OCI-LY1 (cell line): ENCODE measurements around the gene MEAF6.
A peak's percentile ranks its signal among the peaks of the same experiment; 100 is the strongest.
"Not testable (repeated sequence)": the region's sequence is repeated elsewhere in the genome, so short reads cannot be mapped to it uniquely, and the experiment has no call there.

Experiments
- H2AFZ ChIP-seq: fragments of 200-600 bp; sonication (generic), shearing (Covaris generic); 2 replicates; pipeline ENCODE4 v1.6.0; 2014; ENCODE audit warnings: antibody characterized with exemption, mild to moderate bottlenecking, low read length
- H3F3A ChIP-seq: fragments of 200-600 bp; sonication (generic), shearing (Covaris generic); 2 replicates; pipeline ENCODE4 v1.6.0; 2014; ENCODE audit warnings: mild to moderate bottlenecking, antibody characterized with exemption, low read length, moderate library complexity; ENCODE audit not compliant: insufficient read depth
- H3K27ac ChIP-seq: fragments of 200-600 bp; sonication (generic); 2 replicates; pipeline ENCODE4 v1.5.1; 2014; ENCODE audit warnings: low read length, mixed run types, mild to moderate bottlenecking, low read depth; ENCODE audit not compliant: poor library complexity, severe bottlenecking
- H3K27me3 ChIP-seq: fragments of 200-600 bp; sonication (generic); 2 replicates; pipeline ENCODE4 v1.6.0; 2014; ENCODE audit warnings: antibody characterized with exemption, mild to moderate bottlenecking, low read length, moderate library complexity; ENCODE audit not compliant: insufficient read depth
- H3K36me3 ChIP-seq: fragments of 200-600 bp; sonication (generic); 2 replicates; pipeline ENCODE4 v1.6.1; 2014; ENCODE audit warnings: mild to moderate bottlenecking, antibody characterized with exemption, low read length, moderate library complexity, mixed read lengths; ENCODE audit not compliant: insufficient read depth
- H3K4me1 ChIP-seq: fragments of 200-600 bp; sonication (generic); 2 replicates; pipeline ENCODE4 v1.5.1; 2014; ENCODE audit warnings: mild to moderate bottlenecking, low read length, moderate library complexity; ENCODE audit not compliant: insufficient read depth, severe bottlenecking
- H3K4me2 ChIP-seq: fragments of 200-600 bp; sonication (generic), shearing (Covaris generic); 2 replicates; pipeline ENCODE4 v1.6.1; 2014; ENCODE audit warnings: low read length
- H3K4me3 ChIP-seq: fragments of 200-600 bp; sonication (generic); 2 replicates; pipeline ENCODE4 v1.5.1; 2014; ENCODE audit warnings: low read length, low read depth, mild to moderate bottlenecking, mixed read lengths; ENCODE audit not compliant: poor library complexity, severe bottlenecking
- H3K79me2 ChIP-seq: fragments of 200-600 bp; shearing (Covaris generic); 2 replicates; pipeline ENCODE4 v1.6.1; 2016; ENCODE audit warnings: mixed run types, low read length, mixed read lengths; ENCODE audit not compliant: insufficient read depth
- H3K9ac ChIP-seq: fragments of 200-600 bp; sonication (generic), shearing (Covaris generic); 2 replicates; pipeline ENCODE4 v1.6.1; 2014; ENCODE audit warnings: mild to moderate bottlenecking, low read length, mixed read lengths
- H3K9me2 ChIP-seq: fragments of 200-600 bp; sonication (generic), shearing (Covaris generic); 2 replicates; pipeline ENCODE4 v1.6.1; 2014; ENCODE audit warnings: low read depth, mild to moderate bottlenecking, low read length, mixed read lengths
- H3K9me3 ChIP-seq: fragments of 200-600 bp; shearing (Covaris generic); 2 replicates; pipeline ENCODE4 v1.6.1; 2014; ENCODE audit warnings: low read length, mixed read lengths
- H4K20me1 ChIP-seq: fragments of 200-600 bp; sonication (generic), shearing (Covaris generic); 2 replicates; pipeline ENCODE4 v1.6.0; 2016; ENCODE audit warnings: mild to moderate bottlenecking, low read length; ENCODE audit not compliant: insufficient read depth
- EZH2 ChIP-seq: fragments of 200-600 bp; sonication (generic), shearing (Covaris generic); IDR thresholded peaks from 2 replicates; pipeline ENCODE4 v1.8.0; 2017; ENCODE audit warnings: borderline replicate concordance, mixed run types, mild to moderate bottlenecking, antibody characterized with exemption, low read length, moderate library complexity, mixed read lengths
- TF ChIP-seq, protein P1 (sequence below): fragments of 200-600 bp; sonication (generic), shearing (Covaris generic); IDR thresholded peaks from 2 replicates; pipeline ENCODE4 v1.5.1; 2017; ENCODE audit warnings: mild to moderate bottlenecking, antibody characterized with exemption, low read length, moderate library complexity, mixed read lengths

MEAF6 gene

DNA sequence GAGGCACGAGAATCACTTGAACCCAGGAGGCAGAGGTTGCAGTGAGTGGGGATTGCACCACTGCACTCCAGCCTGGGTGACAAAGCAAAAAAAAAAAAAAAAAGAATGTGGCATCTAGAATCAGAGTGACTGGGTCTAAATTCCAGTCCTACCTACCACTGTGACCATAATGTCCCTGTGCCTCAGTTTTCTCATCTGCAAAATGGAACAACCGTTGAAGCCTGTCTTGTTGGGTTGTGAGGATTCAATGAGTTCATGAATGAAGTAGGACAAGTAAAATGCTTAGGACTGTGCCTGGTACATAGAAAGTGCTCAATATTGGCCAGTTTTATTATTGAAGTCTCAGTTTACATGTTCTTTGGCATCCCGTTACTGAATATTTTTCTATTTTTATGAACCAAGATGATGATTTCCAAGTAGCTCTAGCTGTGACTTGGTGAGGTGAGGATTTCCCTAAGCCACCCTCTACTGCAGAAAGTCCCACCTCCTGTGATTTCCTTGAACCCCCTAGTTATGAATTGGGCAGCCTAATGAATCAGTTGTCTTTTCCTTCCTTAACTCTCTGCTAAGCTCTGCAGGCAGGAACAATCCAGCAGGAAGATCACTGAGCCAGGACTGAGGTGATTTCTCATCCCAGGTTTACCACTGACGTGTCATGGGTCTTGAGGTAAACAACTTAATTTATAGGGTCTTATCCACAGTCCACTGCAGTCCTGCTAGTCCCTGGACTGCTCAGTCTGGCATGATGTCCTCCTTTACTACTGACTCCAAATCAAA, 18.9 kb upstream of the MEAF6 start:
- Histone ChIP-seq H3K9me3 (no peaks in the 10 kb centered on the region), H3K27me3 (no peaks in the 10 kb centered on the region), H3K4me2 (no peak overlapping the region), H4K20me1 (no peaks in the 10 kb centered on the region), H3K4me3 (no peak overlapping the region), H2AFZ (no peak overlapping the region), H3K27ac (no peak overlapping the region), H3K36me3 (peaks cover 31% of the 10 kb centered on the region), H3K4me1 (no peaks in the 10 kb centered on the region), H3K9me2 (no peaks in the 10 kb centered on the region), H3K79me2 (no peaks in the 10 kb centered on the region), H3F3A (no peaks in the 10 kb centered on the region), H3K9ac (no peak overlapping the region)
- no peak for TF ChIP-seq EZH2
- TF ChIP-seq, protein P1, sequence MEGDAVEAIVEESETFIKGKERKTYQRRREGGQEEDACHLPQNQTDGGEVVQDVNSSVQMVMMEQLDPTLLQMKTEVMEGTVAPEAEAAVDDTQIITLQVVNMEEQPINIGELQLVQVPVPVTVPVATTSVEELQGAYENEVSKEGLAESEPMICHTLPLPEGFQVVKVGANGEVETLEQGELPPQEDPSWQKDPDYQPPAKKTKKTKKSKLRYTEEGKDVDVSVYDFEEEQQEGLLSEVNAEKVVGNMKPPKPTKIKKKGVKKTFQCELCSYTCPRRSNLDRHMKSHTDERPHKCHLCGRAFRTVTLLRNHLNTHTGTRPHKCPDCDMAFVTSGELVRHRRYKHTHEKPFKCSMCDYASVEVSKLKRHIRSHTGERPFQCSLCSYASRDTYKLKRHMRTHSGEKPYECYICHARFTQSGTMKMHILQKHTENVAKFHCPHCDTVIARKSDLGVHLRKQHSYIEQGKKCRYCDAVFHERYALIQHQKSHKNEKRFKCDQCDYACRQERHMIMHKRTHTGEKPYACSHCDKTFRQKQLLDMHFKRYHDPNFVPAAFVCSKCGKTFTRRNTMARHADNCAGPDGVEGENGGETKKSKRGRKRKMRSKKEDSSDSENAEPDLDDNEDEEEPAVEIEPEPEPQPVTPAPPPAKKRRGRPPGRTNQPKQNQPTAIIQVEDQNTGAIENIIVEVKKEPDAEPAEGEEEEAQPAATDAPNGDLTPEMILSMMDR: no peak

DNA sequence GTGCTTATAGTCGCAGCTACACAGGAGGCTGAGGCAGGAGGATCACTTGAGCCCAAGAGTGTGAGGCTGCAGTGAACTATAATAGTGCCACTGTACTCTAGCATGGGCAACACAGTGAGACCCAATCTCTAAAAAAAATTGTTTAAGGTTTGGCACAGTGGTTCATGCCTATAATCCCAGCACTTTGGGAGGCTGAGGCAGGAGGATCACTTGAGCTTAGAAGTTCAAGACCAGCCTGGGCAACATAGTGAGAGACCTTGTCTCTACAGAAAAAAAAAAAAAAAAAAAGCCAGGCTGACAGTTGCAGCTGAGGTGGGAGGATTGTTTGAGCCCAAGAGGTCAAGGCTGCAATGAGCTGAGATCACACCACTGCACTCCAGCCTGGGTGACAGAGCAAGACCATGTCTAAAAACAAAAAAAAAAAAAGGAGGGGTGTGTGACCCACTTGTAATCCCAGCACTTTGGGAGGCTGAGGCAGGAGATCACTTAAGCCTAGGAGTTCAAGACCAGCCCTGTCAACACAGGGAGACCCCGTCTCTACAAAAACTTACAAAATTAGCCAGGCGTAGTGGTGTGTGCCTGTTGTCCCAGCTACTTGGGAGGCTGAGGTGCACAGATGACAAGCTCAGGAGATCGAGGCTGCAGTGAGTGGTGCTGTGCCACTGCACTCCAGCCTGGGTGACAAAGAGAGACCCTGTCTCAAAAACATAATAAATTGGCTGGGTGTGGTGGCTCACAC, 18.0 kb upstream of the MEAF6 start:
- not testable (repeated sequence) for H3K79me2 ChIP-seq, H3K9me2 ChIP-seq, H3K4me1 ChIP-seq, H3K9ac ChIP-seq, H3K27ac ChIP-seq, H3F3A ChIP-seq, H3K4me3 ChIP-seq, H3K9me3 ChIP-seq, H3K27me3 ChIP-seq, H3K4me2 ChIP-seq, H2AFZ ChIP-seq, H4K20me1 ChIP-seq
- peaks cover 24% of the 10 kb centered on the region; the same call in 1 of the 2 replicates for H3K36me3 ChIP-seq

DNA sequence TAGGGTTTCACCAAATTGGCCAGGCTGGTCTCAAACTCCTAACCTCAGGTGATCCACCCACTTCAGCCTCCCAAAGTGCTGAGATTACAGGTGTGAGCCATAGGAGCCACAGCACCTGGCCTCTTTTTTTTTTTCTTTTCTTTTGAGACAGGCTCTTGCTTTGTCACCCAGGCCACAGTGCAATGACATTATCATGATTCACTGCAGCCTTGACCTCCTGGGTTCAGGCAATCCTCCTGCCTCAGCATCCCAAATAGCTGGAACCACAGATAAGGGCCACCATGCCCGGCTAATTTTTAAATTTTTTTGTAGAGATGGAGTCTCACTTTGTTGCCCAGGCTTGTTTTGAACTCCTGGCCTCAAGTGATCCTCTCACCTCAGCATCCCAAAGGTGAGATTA, 15.3 kb upstream of the MEAF6 start:
- H3K4me1 ChIP-seq, H3K9ac ChIP-seq, H3K79me2 ChIP-seq, H2AFZ ChIP-seq, H3K27ac ChIP-seq, H3K4me2 ChIP-seq, H3F3A ChIP-seq, H3K9me3 ChIP-seq, H3K4me3 ChIP-seq, H3K27me3 ChIP-seq, H3K36me3 ChIP-seq, H3K9me2 ChIP-seq, H4K20me1 ChIP-seq: not testable (repeated sequence)

DNA sequence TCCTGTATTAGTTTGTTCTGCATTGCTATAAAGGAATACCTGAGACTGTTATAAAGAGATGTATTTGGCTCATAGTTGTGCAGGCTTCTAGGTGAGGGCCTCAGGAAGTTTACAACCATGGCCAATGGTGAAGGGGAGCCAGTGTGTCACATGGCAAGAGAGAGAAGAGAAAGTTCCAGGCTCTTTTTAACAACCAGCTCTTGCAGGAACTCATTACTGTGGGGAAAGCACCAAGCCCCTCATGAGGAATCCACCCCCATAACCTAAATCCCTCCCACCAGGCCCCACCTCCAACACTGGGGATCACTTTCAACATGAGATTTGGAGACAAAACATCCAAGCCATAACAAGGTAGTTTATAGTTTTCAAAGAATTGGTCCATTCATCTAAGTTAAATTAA, 5.0 kb upstream of the MEAF6 start:
- no peak for TF ChIP-seq EZH2
- TF ChIP-seq, protein P1: no peak
- Histone ChIP-seq H3K27ac (no peak overlapping the region), H3K4me3 (peak overlapping the region; percentile 24), H3K4me2 (peak overlapping the region; percentile 14), H3K36me3 (no peaks in the 10 kb centered on the region), H3F3A (no peaks in the 10 kb centered on the region), H3K9me2 (no peaks in the 10 kb centered on the region), H3K9me3 (peaks cover 3% of the 10 kb centered on the region; the same call in 1 of the 2 replicates), H3K79me2 (no peaks in the 10 kb centered on the region), H2AFZ (no peak overlapping the region), H3K4me1 (peaks cover 15% of the 10 kb centered on the region), H4K20me1 (no peaks in the 10 kb centered on the region), H3K27me3 (no peaks in the 10 kb centered on the region), H3K9ac (no peak overlapping the region; the same call in 1 of the 2 replicates)

DNA sequence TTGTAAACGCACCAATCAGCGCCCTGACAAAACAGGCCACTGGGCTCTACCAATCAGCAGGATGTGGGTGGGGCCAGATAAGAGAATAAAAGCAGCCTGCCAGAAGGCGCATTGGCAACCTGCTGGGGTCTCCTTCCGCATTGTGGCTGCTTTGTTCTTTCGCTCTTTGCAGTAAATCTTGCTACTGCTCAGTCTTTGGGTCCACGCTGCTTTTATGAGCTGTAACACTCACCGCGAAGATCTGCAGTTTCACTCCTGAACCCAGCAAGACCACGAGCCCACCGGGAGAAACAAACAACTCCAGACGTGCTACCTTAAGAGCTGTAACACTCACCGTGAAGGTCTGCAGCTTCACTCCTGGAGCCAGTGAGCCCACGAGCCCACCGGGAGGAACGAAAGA, 4.4 kb upstream of the MEAF6 start:
- H3F3A ChIP-seq, H3K9me3 ChIP-seq, H3K79me2 ChIP-seq, H3K36me3 ChIP-seq, H4K20me1 ChIP-seq, H3K27me3 ChIP-seq, H2AFZ ChIP-seq, H3K9me2 ChIP-seq: not testable (repeated sequence)
- H3K4me3 ChIP-seq: peak overlapping the region; percentile 24
- H3K9ac ChIP-seq: peak overlapping the region; percentile 49; the same call in 1 of the 2 replicates
- H3K27ac ChIP-seq: peak overlapping the region; percentile 59
- H3K4me2 ChIP-seq: peak overlapping the region; percentile 14
- H3K4me1 ChIP-seq: peaks cover 15% of the 10 kb centered on the region

DNA sequence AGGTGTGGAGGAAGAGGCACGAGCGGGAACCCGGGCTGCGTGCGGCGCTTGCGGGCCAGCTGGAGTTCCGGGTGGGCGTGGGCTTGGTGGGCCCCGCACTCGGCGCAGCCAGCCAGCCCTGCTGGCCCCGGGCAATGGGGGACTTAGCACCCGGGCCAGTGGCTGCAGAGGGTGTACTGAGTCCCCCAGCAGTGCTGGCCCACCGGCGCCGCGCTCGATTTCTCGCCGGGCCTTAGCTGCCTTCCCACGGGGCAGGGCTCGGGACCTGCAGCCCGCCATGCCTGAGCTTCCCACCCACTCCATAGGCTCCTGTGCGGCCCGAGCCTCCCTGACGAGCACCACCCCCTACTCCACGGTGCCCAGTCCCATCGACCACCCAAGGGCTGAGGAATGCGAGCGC, 3.7 kb upstream of the MEAF6 start:
- not testable (repeated sequence) for H3K79me2 ChIP-seq, H3F3A ChIP-seq, H3K9ac ChIP-seq, H3K4me2 ChIP-seq, H2AFZ ChIP-seq, H3K9me3 ChIP-seq, H3K27ac ChIP-seq, H3K4me3 ChIP-seq, H4K20me1 ChIP-seq, H3K27me3 ChIP-seq, H3K36me3 ChIP-seq, H3K9me2 ChIP-seq
- H3K4me1 ChIP-seq: peaks cover 21% of the 10 kb centered on the region
